ENCODE results near the gene MAGI1. TPM values are rescaled to one million over a fixed set of nuclear protein-coding genes. Genes with fewer than 3 reads are reported as not detected.

MAGI1 gene
- total and polyA plus RNA-seq, 5 donors = 15.8 to 38.3 (median 32.8) TPM

- DNase-seq (no peak), ATAC-seq (no peak)
- intact Hi-C loops (cut with DNase I) = no loop called here
- whole genome bisulfite sequencing = 53% methylated on average over 3 of the region's 3 CpGs
- H3K27me3 ChIP-seq (ENCODE audit: control insufficient read depth, insufficient read depth) = no peaks in the 10 kb centered on the region
- no peak overlapping the region for H3K27ac ChIP-seq (ENCODE audit: low read length)
- H3K4me1 ChIP-seq (ENCODE audit: control insufficient read depth, insufficient read depth, low read length) = peaks cover 4% of the 10 kb centered on the region
- no peaks in the 10 kb centered on the region for H3K9me3 ChIP-seq (ENCODE audit: control insufficient read depth, low read length)
- no peak overlapping the region for H3K4me3 ChIP-seq (ENCODE audit: low read length)
Measured at GRCh38 chr3:65473736-65474135, 565.0 kb downstream of the MAGI1 start.

GRCh38 chr3:65472501-65472900 is 566.2 kb downstream of the MAGI1 start:
- Histone ChIP-seq H3K4me1 (ENCODE audit: control insufficient read depth, insufficient read depth, low read length) (peaks cover 4% of the 10 kb centered on the region), H3K4me3 (ENCODE audit: low read length) (no peak overlapping the region), H3K9me3 (ENCODE audit: control insufficient read depth, low read length) (no peaks in the 10 kb centered on the region), H3K27ac (ENCODE audit: low read length) (no peak overlapping the region), H3K27me3 (ENCODE audit: control insufficient read depth, insufficient read depth) (no peaks in the 10 kb centered on the region)
- ATAC-seq (no peak), DNase-seq (no peak)
- 87% methylated on average over 3 of the region's 3 CpGs for WGBS
- intact Hi-C loops (cut with DNase I) = no loop called here

GRCh38 chr3:65466300-65466988 is 572.3 kb downstream of the MAGI1 start:
- no peaks in the 10 kb centered on the region for H3K27me3 ChIP-seq (ENCODE audit: control insufficient read depth, insufficient read depth)
- no peak overlapping the region for H3K27ac ChIP-seq (ENCODE audit: low read length)
- ATAC-seq (no peak), DNase-seq (no peak)
- intact Hi-C loops (cut with DNase I) = no loop called here
- H3K4me3 ChIP-seq (ENCODE audit: low read length) = no peak overlapping the region
- H3K4me1 ChIP-seq (ENCODE audit: control insufficient read depth, insufficient read depth, low read length) = no peaks in the 10 kb centered on the region
- WGBS = 85% methylated on average over 5 of the region's 5 CpGs
- H3K9me3 ChIP-seq (ENCODE audit: control insufficient read depth, low read length) = no peaks in the 10 kb centered on the region

GRCh38 chr3:65449841-65450428 is 588.8 kb downstream of the MAGI1 start:
- Histone ChIP-seq H3K27me3 (ENCODE audit: control insufficient read depth, insufficient read depth) (no peaks in the 10 kb centered on the region), H3K27ac (ENCODE audit: low read length) (no peak overlapping the region), H3K4me1 (ENCODE audit: control insufficient read depth, insufficient read depth, low read length) (no peaks in the 10 kb centered on the region), H3K4me3 (ENCODE audit: low read length) (no peak overlapping the region), H3K9me3 (ENCODE audit: control insufficient read depth, low read length) (no peaks in the 10 kb centered on the region)
- WGBS = 95% methylated on average over 6 of the region's 6 CpGs
- ATAC-seq = no peak
- DNase-seq = no peak
- intact Hi-C loops (cut with DNase I) = loop anchor here in 1 of 4 donors (10.0 kb wide), 1 partner anchor 225 kb away; no protein-coding TSS in a partner anchor

GRCh38 chr3:65448120-65448519 is 590.6 kb downstream of the MAGI1 start:
- DNase-seq (no peak), ATAC-seq (no peak)
- Histone ChIP-seq H3K4me3 (ENCODE audit: low read length) (no peak overlapping the region), H3K27ac (ENCODE audit: low read length) (no peak overlapping the region), H3K9me3 (ENCODE audit: control insufficient read depth, low read length) (no peaks in the 10 kb centered on the region), H3K4me1 (ENCODE audit: control insufficient read depth, insufficient read depth, low read length) (no peaks in the 10 kb centered on the region), H3K27me3 (ENCODE audit: control insufficient read depth, insufficient read depth) (no peaks in the 10 kb centered on the region)
- WGBS = 89% methylated on average over 3 of the region's 3 CpGs
- intact Hi-C loops (cut with DNase I) = loop anchor here in 1 of 4 donors (10.0 kb wide), 1 partner anchor 227 kb away; no protein-coding TSS in a partner anchor

GRCh38 chr3:65445573-65446169 is 593.0 kb downstream of the MAGI1 start:
- 81% methylated on average over 4 of the region's 4 CpGs for WGBS

GRCh38 chr3:65444447-65444815 is 594.3 kb downstream of the MAGI1 start:
- no peak for DNase-seq
- no peaks in the 10 kb centered on the region for H3K27me3 ChIP-seq (ENCODE audit: control insufficient read depth, insufficient read depth)

More at GRCh38 chr3:65445573-65446169, 593.0 kb downstream of the MAGI1 start:
- DNase-seq = no peak
- Histone ChIP-seq H3K27me3 (ENCODE audit: control insufficient read depth, insufficient read depth) (no peaks in the 10 kb centered on the region), H3K4me3 (ENCODE audit: low read length) (no peak overlapping the region), H3K4me1 (ENCODE audit: control insufficient read depth, insufficient read depth, low read length) (no peaks in the 10 kb centered on the region), H3K9me3 (ENCODE audit: control insufficient read depth, low read length) (no peaks in the 10 kb centered on the region), H3K27ac (ENCODE audit: low read length) (no peak overlapping the region)
- ATAC-seq = no peak
- intact Hi-C loops (cut with DNase I) = loop anchor here in 1 of 4 donors (10.0 kb wide), 1 partner anchor 229 kb away; no protein-coding TSS in a partner anchor

GRCh38 chr3:65443739-65444446 is 594.8 kb downstream of the MAGI1 start:
- no peak overlapping the region for H3K4me3 ChIP-seq (ENCODE audit: low read length)
- H3K4me1 ChIP-seq (ENCODE audit: control insufficient read depth, insufficient read depth, low read length) = no peaks in the 10 kb centered on the region
- ATAC-seq (no peak), DNase-seq (no peak)
- H3K27me3 ChIP-seq (ENCODE audit: control insufficient read depth, insufficient read depth) = no peaks in the 10 kb centered on the region
- H3K27ac ChIP-seq (ENCODE audit: low read length) = no peak overlapping the region
- intact Hi-C loops (cut with DNase I) = loop anchor here in 2 of 4 donors (5.0 to 10.0 kb wide), 3 partner anchors 231 to 288 kb away; no protein-coding TSS in a partner anchor
- 97% methylated on average over 4 of the region's 4 CpGs for WGBS
- H3K9me3 ChIP-seq (ENCODE audit: control insufficient read depth, low read length) = no peaks in the 10 kb centered on the region

More at GRCh38 chr3:65444447-65444815, 594.3 kb downstream of the MAGI1 start:
- intact Hi-C loops (cut with DNase I) = loop anchor here in 2 of 4 donors (5.0 to 10.0 kb wide), 3 partner anchors 230 to 288 kb away; no protein-coding TSS in a partner anchor
- Histone ChIP-seq H3K4me3 (ENCODE audit: low read length) (no peak overlapping the region), H3K27ac (ENCODE audit: low read length) (no peak overlapping the region), H3K4me1 (ENCODE audit: control insufficient read depth, insufficient read depth, low read length) (no peaks in the 10 kb centered on the region), H3K9me3 (ENCODE audit: control insufficient read depth, low read length) (no peaks in the 10 kb centered on the region)
- ATAC-seq = no peak
- WGBS = 89% methylated on average over 7 of the region's 7 CpGs

GRCh38 chr3:65439641-65440284 is 599.0 kb downstream of the MAGI1 start:
- ATAC-seq (peak; percentile 80 to 84), DNase-seq (peak; percentile 44 to 78 (median 68))
- intact Hi-C loops (cut with DNase I) = loop anchor here in 3 of 4 donors (5.0 to 10.0 kb wide), 3 partner anchors 235 to 293 kb away; no protein-coding TSS in a partner anchor
- H3K4me1 ChIP-seq (ENCODE audit: control insufficient read depth, insufficient read depth, low read length) = no peaks in the 10 kb centered on the region
- no peaks in the 10 kb centered on the region for H3K9me3 ChIP-seq (ENCODE audit: control insufficient read depth, low read length)
- no peak overlapping the region for H3K4me3 ChIP-seq (ENCODE audit: low read length)
- 10% methylated on average over 6 of the region's 6 CpGs for WGBS
- H3K27ac ChIP-seq (ENCODE audit: low read length) = no peak overlapping the region
- no peaks in the 10 kb centered on the region for H3K27me3 ChIP-seq (ENCODE audit: control insufficient read depth, insufficient read depth)

- H3K4me3 ChIP-seq (ENCODE audit: low read length) = no peak overlapping the region
- H3K27me3 ChIP-seq (ENCODE audit: control insufficient read depth, insufficient read depth) = no peaks in the 10 kb centered on the region
- no peaks in the 10 kb centered on the region for H3K4me1 ChIP-seq (ENCODE audit: control insufficient read depth, insufficient read depth, low read length)
- DNase-seq = no peak
- no peak overlapping the region for H3K27ac ChIP-seq (ENCODE audit: low read length)
- no peak for ATAC-seq
- 92% methylated on average over 1 of the region's 1 CpG for whole genome bisulfite sequencing
- intact Hi-C loops (cut with DNase I) = loop anchor here in 1 of 4 donors (5.0 kb wide), 1 partner anchor 294 kb away; no protein-coding TSS in a partner anchor
- H3K9me3 ChIP-seq (ENCODE audit: control insufficient read depth, low read length) = no peaks in the 10 kb centered on the region
Measured at GRCh38 chr3:65438612-65439011, 600.1 kb downstream of the MAGI1 start.

Measured in right cardiac atrium (tissue), 5 donors.